H1 (cell line): Measurements from ENCODE around the gene ZNF608. TPM values are rescaled to one million over a fixed set of nuclear protein-coding genes. Genes with fewer than 3 reads are reported as not detected.

Experiments
- CTCF ChIA-PET: fragments of 300-600 bp; sonication (Branson Sonifier 250); formaldehyde crosslinking; loops from one replicate; lab custom pipeline; 2021; ENCODE audit not compliant: partially characterized antibody; lab: Charles Lee
- POLR2A ChIA-PET: fragments of 300-600 bp; sonication (Branson Sonifier 250); formaldehyde crosslinking; loops from one replicate; lab custom pipeline; 2021; ENCODE audit warnings: inconsistent platforms; ENCODE audit not compliant: partially characterized antibody; lab: Charles Lee
- DNase-seq, 2 experiments: peaks; one replicate each; pipeline versions ENCODE4 v3.0.0 to v3.0.0-alpha.2; 2010 to 2022; ENCODE audit warnings: low spot score in 2 of 2, low read depth in 1 of 2, mixed read lengths in 1 of 2
- FAIRE-seq: peaks from 2 replicates; lab custom pipeline; 2011; peaks lifted over from hg19 to GRCh38; lab: Jason Lieb, UNC
- H2AFZ ChIP-seq: 2 replicates; pipeline ENCODE4 v1.8.1; 2012; ENCODE audit warnings: low read length, inconsistent platforms
- H2AK5ac ChIP-seq: 2 replicates; pipeline ENCODE4 v1.6.1; 2013; ENCODE audit warnings: low read depth, low read length
- H2BK120ac ChIP-seq: replicated peaks from 2 replicates; pipeline ENCODE3; 2013; ENCODE audit warnings: low read depth, low read length, inconsistent platforms
- H2BK12ac ChIP-seq: 2 replicates; pipeline ENCODE4 v1.6.1; 2013; ENCODE audit warnings: low read depth, low read length
- H2BK15ac ChIP-seq: 2 replicates; pipeline ENCODE4 v1.6.1; 2013; ENCODE audit warnings: low read length
- H2BK20ac ChIP-seq: 2 replicates; pipeline ENCODE4 v1.6.1; 2013; ENCODE audit warnings: low read length
- H2BK5ac ChIP-seq: 2 replicates; pipeline ENCODE4 v1.6.1; 2013; ENCODE audit warnings: low read depth, low read length
- H3K14ac ChIP-seq: 2 replicates; pipeline ENCODE4 v1.6.1; 2013; ENCODE audit warnings: inconsistent platforms; ENCODE audit not compliant: insufficient read length
- H3K18ac ChIP-seq: 2 replicates; pipeline ENCODE4 v1.6.1; 2013; ENCODE audit warnings: low read length; ENCODE audit errors: extremely low read depth
- H3K23ac ChIP-seq: 2 replicates; pipeline ENCODE4 v1.6.1; 2013; ENCODE audit warnings: inconsistent platforms; ENCODE audit not compliant: insufficient read length
- H3K23me2 ChIP-seq: 2 replicates; pipeline ENCODE4 v1.6.1; 2013; ENCODE audit warnings: low read depth, low read length
- H3K27ac ChIP-seq: 2 replicates; pipeline ENCODE4 v1.6.1; 2011; ENCODE audit warnings: low read depth, low read length, inconsistent platforms
- H3K27me3 ChIP-seq, 4 experiments: replicated peaks in 1 of 4; 1 replicate in 1 of 4; 2 replicates in 3 of 4; pipeline versions ENCODE4 v1.6.1 to v1.8.1; 2011 to 2013; ENCODE audit warnings: low read length in 3 of 4, mild to moderate bottlenecking in 3 of 4, inconsistent platforms in 2 of 4, mixed read lengths in 2 of 4, moderate library complexity in 1 of 4; ENCODE audit not compliant: control insufficient read depth in 3 of 4, insufficient read depth in 3 of 4; ENCODE audit errors: extremely low read depth in 1 of 4
- H3K36me3 ChIP-seq, 4 experiments: 2 replicates each; pipeline versions ENCODE4 v1.6.1 to v1.8.1; 2011 to 2013; ENCODE audit warnings: mild to moderate bottlenecking in 4 of 4, low read length in 3 of 4, moderate library complexity in 2 of 4, control low read depth in 1 of 4, inconsistent platforms in 1 of 4; ENCODE audit not compliant: insufficient read depth in 4 of 4, control insufficient read depth in 2 of 4
- H3K4ac ChIP-seq: replicated peaks from 2 replicates; pipeline ENCODE3; 2013; ENCODE audit warnings: low read length, low read depth, mixed read lengths, inconsistent platforms; ENCODE audit not compliant: insufficient read length
- H3K4me1 ChIP-seq, 4 experiments: replicated peaks in 1 of 4; 1 replicate in 1 of 4; 2 replicates in 3 of 4; pipeline versions ENCODE4 v1.6.1 to v1.8.1; 2011 to 2013; ENCODE audit warnings: low read length in 3 of 4, inconsistent platforms in 2 of 4, mixed read lengths in 1 of 4; ENCODE audit not compliant: insufficient read depth in 4 of 4, control insufficient read depth in 3 of 4
- H3K4me2 ChIP-seq, 2 experiments: 2 replicates each; pipeline versions ENCODE4 v1.6.1 to v1.8.1; 2011 to 2013; ENCODE audit warnings: low read depth in 2 of 2, low read length in 2 of 2, control low read depth in 1 of 2, inconsistent platforms in 1 of 2, mild to moderate bottlenecking in 1 of 2; ENCODE audit not compliant: insufficient read depth in 1 of 2
- H3K4me3 ChIP-seq, 4 experiments: fragments of 200-600, 300-600 bp in 1 of 4; sonication (generic), shearing (Covaris generic), sonication (Bioruptor Twin) in 1 of 4; 2 replicates each; pipeline versions ENCODE4 v1.5.1 to v1.8.1; 2011 to 2016; ENCODE audit warnings: low read length in 4 of 4, low read depth in 3 of 4, control low read depth in 2 of 4, inconsistent platforms in 2 of 4, mild to moderate bottlenecking in 2 of 4, mixed read lengths in 1 of 4, moderate library complexity in 1 of 4; ENCODE audit not compliant: insufficient read depth in 2 of 4; ENCODE audit errors: extremely low read depth in 1 of 4
- H3K56ac ChIP-seq: replicated peaks from 2 replicates; pipeline ENCODE3; 2013; ENCODE audit warnings: low read depth, mild to moderate bottlenecking, mixed read lengths, low read length, inconsistent platforms; ENCODE audit not compliant: insufficient read length
- H3K79me1 ChIP-seq: 2 replicates; pipeline ENCODE4 v1.6.1; 2013; ENCODE audit warnings: low read depth, low read length, control low read depth
- H3K79me2 ChIP-seq, 2 experiments: 2 replicates each; pipeline versions ENCODE4 v1.6.1 to v1.8.1; 2012 to 2013; ENCODE audit warnings: low read length in 2 of 2, mild to moderate bottlenecking in 2 of 2, inconsistent platforms in 1 of 2; ENCODE audit not compliant: insufficient read depth in 2 of 2, control insufficient read depth in 1 of 2
- H3K9ac ChIP-seq, 4 experiments: replicated peaks in 1 of 4; 1 replicate in 1 of 4; 2 replicates in 3 of 4; pipeline versions ENCODE4 v1.6.1 to v1.8.1; 2011 to 2013; ENCODE audit warnings: low read depth in 3 of 4, low read length in 3 of 4, control low read depth in 2 of 4, mild to moderate bottlenecking in 2 of 4, moderate library complexity in 2 of 4, inconsistent platforms in 1 of 4; ENCODE audit errors: extremely low read depth in 1 of 4
- H3K9me3 ChIP-seq, 2 experiments: 2 replicates each; pipeline versions ENCODE4 v1.6.1 to v1.8.1; 2012 to 2013; ENCODE audit warnings: mild to moderate bottlenecking in 2 of 2, moderate library complexity in 2 of 2, control low read depth in 1 of 2, inconsistent platforms in 1 of 2, low read depth in 1 of 2, low read length in 1 of 2, mixed read lengths in 1 of 2; ENCODE audit not compliant: insufficient read depth in 2 of 2
- H4K20me1 ChIP-seq, 2 experiments: replicated peaks in 1 of 2; 2 replicates each; pipeline versions ENCODE3 to v1.8.1; 2011 to 2013; ENCODE audit warnings: inconsistent platforms in 2 of 2, low read length in 2 of 2, mild to moderate bottlenecking in 1 of 2; ENCODE audit not compliant: insufficient read depth in 2 of 2, control insufficient read depth in 1 of 2
- H4K5ac ChIP-seq: 2 replicates; pipeline ENCODE4 v1.6.1; 2013; ENCODE audit warnings: low read length, low read depth, mixed read lengths, inconsistent platforms; ENCODE audit not compliant: insufficient read length
- H4K8ac ChIP-seq: 2 replicates; pipeline ENCODE4 v1.8.0; 2013; ENCODE audit warnings: mild to moderate bottlenecking, moderate library complexity, low read length, inconsistent platforms; ENCODE audit not compliant: insufficient read depth; ENCODE audit errors: extremely low read depth
- H4K91ac ChIP-seq: replicated peaks from 2 replicates; pipeline ENCODE3; 2013; ENCODE audit warnings: low read length, mixed read lengths, inconsistent platforms; ENCODE audit not compliant: insufficient read length
- BACH1 ChIP-seq: IDR thresholded peaks from 2 replicates; pipeline ENCODE4 v1.6.1; 2012; ENCODE audit warnings: low read length, improper control_type of control experiment
- CHD2 ChIP-seq: IDR thresholded peaks from 2 replicates; pipeline ENCODE4 v1.6.1; 2012; ENCODE audit warnings: low read length, improper control_type of control experiment
- CREB1 ChIP-seq: IDR thresholded peaks from 2 replicates; pipeline ENCODE4 v1.6.1; 2012; ENCODE audit warnings: inconsistent platforms
- GABPA ChIP-seq: IDR thresholded peaks from 2 replicates; pipeline ENCODE4 v1.6.1; 2011; ENCODE audit warnings: mild to moderate bottlenecking, low read length, moderate library complexity, borderline replicate concordance; ENCODE audit not compliant: insufficient read depth
- RBBP5 ChIP-seq: IDR thresholded peaks from 2 replicates; pipeline ENCODE4 v1.7.1; 2012; ENCODE audit warnings: low read depth, mild to moderate bottlenecking, inconsistent platforms, low read length, moderate library complexity, borderline replicate concordance
- SIX5 ChIP-seq: IDR thresholded peaks from 2 replicates; pipeline ENCODE4 v1.6.1; 2011; ENCODE audit warnings: mild to moderate bottlenecking, low read depth, low read length
- TBP ChIP-seq: IDR thresholded peaks from 2 replicates; pipeline ENCODE4 v1.6.1; 2011; ENCODE audit warnings: low read depth, low read length, improper control_type of control experiment
- WGBS, 2 experiments: shearing (Covaris generic) in 1 of 2; methylation state at CpG; one replicate each; pipeline versions ENCODE4 v1.1.6 to v1.1.7; 2013 to 2015; ENCODE audit warnings: low lambda C conversion rate in 2 of 2, mixed read lengths in 2 of 2, inconsistent platforms in 1 of 2, low coverage in 1 of 2, missing lambda C conversion rate in 1 of 2; ENCODE audit not compliant: insufficient replicate concordance in 2 of 2, insufficient coverage in 1 of 2, insufficient read length in 1 of 2; ENCODE audit errors: extremely low coverage in 1 of 2, missing lambda C conversion rate in 1 of 2; 5-methylcytosine and 5-hydroxymethylcytosine counted together
- polyA plus RNA-seq, 7 experiments: library from polyadenylated mRNA; depleted of rRNA in 3 of 7; stranded (reverse) in 5 of 7; unstranded in 2 of 7; fragments of >200 nt in 5 of 7; fragments of 200-250 nt in 2 of 7; gene quantifications; 1 replicate in 5 of 7; 2 replicates in 1 of 7; 4 replicates in 1 of 7; pipeline versions ENCODE4 v1.2.1 to v1.2.3, GENCODE V29; 2011 to 2013; ENCODE audit warnings: missing spikeins in 2 of 7, mixed read lengths in 2 of 7
- total RNA-seq: library from RNA; stranded (reverse); fragmentation: NEBNext Ultra II Directional; extraction: Animal tissue kit (Norgen Biotek cat#: 25700); gene quantifications from 2 replicates; pipeline ENCODE4 v1.2.1, GENCODE V29; 2021
- TF ChIP-seq, protein P1 (sequence below): IDR thresholded peaks from 2 replicates; pipeline ENCODE4 v1.6.1; 2012; ENCODE audit warnings: low read length, inconsistent platforms
- TF ChIP-seq, protein P2 (sequence below): IDR thresholded peaks from 2 replicates; pipeline ENCODE4 v1.6.1; 2012; ENCODE audit warnings: inconsistent platforms

Gene ZNF608
- total and polyA plus RNA-seq, 2 of the 8 experiments (the other 6 are each of a cell fraction or from before 2014, with no cell fraction given) = 17.2 to 40.8 TPM

DNA sequence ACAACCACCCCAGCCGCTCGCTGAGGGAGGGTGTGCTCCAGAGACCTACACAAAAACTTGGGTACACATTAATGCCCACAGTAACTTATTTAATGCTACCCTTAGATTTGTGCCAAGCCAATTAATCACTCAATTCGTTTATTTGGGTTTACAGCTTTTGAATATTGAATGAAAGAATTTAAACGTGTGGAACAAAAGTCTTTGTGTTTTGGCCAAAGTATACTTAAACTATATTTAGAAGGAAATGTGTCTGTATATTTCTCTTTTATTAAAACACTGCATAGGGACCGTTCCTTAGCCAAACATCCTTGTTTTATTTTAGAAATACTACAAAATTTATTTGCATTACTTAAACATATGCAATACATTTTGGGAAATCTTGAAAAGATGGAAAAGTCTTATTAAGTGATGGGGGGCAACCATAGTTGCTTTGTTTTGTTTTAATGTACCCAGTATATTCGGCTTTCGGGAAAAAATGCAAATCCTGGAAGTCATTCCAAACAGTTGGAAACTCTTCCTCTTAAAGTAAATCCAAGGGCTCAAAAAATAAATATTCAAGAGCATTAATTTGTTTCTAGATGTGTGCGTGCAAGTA is 11.8 kb downstream of the ZNF608 start:
- no peak for FAIRE-seq

More for the DNA sequence above, 11.8 kb downstream of the ZNF608 start:
- H2BK12ac ChIP-seq = no peak overlapping the region
- no peak overlapping the region for H2BK20ac ChIP-seq
- DNase-seq = no peak
- H3K23ac ChIP-seq = no peak overlapping the region
- H2BK5ac ChIP-seq = no peak overlapping the region
- no peak overlapping the region for H3K9ac ChIP-seq
- no peaks in the 10 kb centered on the region for H3K9me3 ChIP-seq
- peak overlapping the region; percentile 56 for H4K91ac ChIP-seq
- peak overlapping the region; percentile 33 for H3K18ac ChIP-seq
- peak overlapping the region; percentile 54 to 64 for H3K4me2 ChIP-seq
- H3K79me2 ChIP-seq = peaks cover 4 to 94% of the 10 kb centered on the region in 2 experiments
- peak overlapping the region; percentile 56 for H3K56ac ChIP-seq
- CTCF ChIA-PET = interaction anchor here (0.7 kb wide), 1 partner anchor 81 kb away, joined by 3 read pairs; no protein-coding TSS in a partner anchor
- H4K20me1 ChIP-seq = peaks cover 3 to 5% of the 10 kb centered on the region in 2 experiments
- H2BK120ac ChIP-seq = peak overlapping the region; percentile 88
- POLR2A ChIA-PET = interaction anchor here (0.8 to 6.5 kb wide), 2 partner anchors 15 to 229 kb away, joined by 4 to 74 read pairs; no protein-coding TSS in a partner anchor
- TF ChIP-seq GABPA (no peak), CHD2 (no peak), CREB1 (no peak), RBBP5 (no peak), TBP (no peak), SIX5 (no peak), BACH1 (no peak)
- TF ChIP-seq, protein P1, sequence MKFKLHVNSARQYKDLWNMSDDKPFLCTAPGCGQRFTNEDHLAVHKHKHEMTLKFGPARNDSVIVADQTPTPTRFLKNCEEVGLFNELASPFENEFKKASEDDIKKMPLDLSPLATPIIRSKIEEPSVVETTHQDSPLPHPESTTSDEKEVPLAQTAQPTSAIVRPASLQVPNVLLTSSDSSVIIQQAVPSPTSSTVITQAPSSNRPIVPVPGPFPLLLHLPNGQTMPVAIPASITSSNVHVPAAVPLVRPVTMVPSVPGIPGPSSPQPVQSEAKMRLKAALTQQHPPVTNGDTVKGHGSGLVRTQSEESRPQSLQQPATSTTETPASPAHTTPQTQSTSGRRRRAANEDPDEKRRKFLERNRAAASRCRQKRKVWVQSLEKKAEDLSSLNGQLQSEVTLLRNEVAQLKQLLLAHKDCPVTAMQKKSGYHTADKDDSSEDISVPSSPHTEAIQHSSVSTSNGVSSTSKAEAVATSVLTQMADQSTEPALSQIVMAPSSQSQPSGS = no peak
- TF ChIP-seq, protein P2, sequence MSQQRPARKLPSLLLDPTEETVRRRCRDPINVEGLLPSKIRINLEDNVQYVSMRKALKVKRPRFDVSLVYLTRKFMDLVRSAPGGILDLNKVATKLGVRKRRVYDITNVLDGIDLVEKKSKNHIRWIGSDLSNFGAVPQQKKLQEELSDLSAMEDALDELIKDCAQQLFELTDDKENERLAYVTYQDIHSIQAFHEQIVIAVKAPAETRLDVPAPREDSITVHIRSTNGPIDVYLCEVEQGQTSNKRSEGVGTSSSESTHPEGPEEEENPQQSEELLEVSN = no peak
- no peak overlapping the region for H4K8ac ChIP-seq
- no peak overlapping the region for H3K14ac ChIP-seq
- H4K5ac ChIP-seq = peak overlapping the region; percentile 34
- H3K27me3 ChIP-seq = no peaks in the 10 kb centered on the region
- H3K79me1 ChIP-seq = no peaks in the 10 kb centered on the region
- no peak overlapping the region for H2AK5ac ChIP-seq
- peaks cover 2% of the 10 kb centered on the region for H3K23me2 ChIP-seq
- no peak overlapping the region for H2AFZ ChIP-seq
- H2BK15ac ChIP-seq = no peak overlapping the region
- H3K4me1 ChIP-seq = peaks cover 7 to 40% (median 25%) of the 10 kb centered on the region in 4 experiments
- no peak overlapping the region for H3K27ac ChIP-seq
- H3K36me3 ChIP-seq = no peaks in the 10 kb centered on the region
- 0 out of 8 replicates have a peak overlapping the region, but pooled peaks of 1 of the 4 experiments have one; percentile 40 for H3K4me3 ChIP-seq
- H3K4ac ChIP-seq = no peak overlapping the region
- 65% methylated on average over 8 of the region's 8 CpGs; no CpG with 5 or more reads in 1 of the 2 experiments for WGBS, 2 experiments
